HepG2 (cell line): ENCODE measurements around the gene C5AR2. TPM values are rescaled to one million over a fixed set of nuclear protein-coding genes. Genes with fewer than 3 reads are reported as not detected.

Experiments
- ELF1 ChIP-seq: sonication (generic); formaldehyde crosslinking; IDR thresholded peaks from 2 replicates; pipeline ENCODE4 v1.4.0; 2020; ENCODE audit warnings: missing genetic modification reagents
- RBM39 ChIP-seq: fragments of 200-400 bp; formaldehyde crosslinking; IDR thresholded peaks from one replicate; pipeline ENCODE4 v1.6.1; 2018; ENCODE audit warnings: antibody characterized with exemption, mild to moderate bottlenecking, low read depth, low read length; ENCODE audit not compliant: poor library complexity, severe bottlenecking
- SMYD3 ChIP-seq: sonication (generic); formaldehyde crosslinking; IDR thresholded peaks from 2 replicates; pipeline ENCODE4 v1.8.1; 2023; ENCODE audit warnings: mild to moderate bottlenecking, missing genetic modification reagents
- STAT6 ChIP-seq: sonication (generic); formaldehyde crosslinking; IDR thresholded peaks from 2 replicates; pipeline ENCODE4 v1.4.0; 2020; ENCODE audit warnings: missing genetic modification reagents, mild to moderate bottlenecking, borderline replicate concordance
- ZBTB26 ChIP-seq: IDR thresholded peaks from 2 replicates; pipeline ENCODE4 v1.6.1; 2016; ENCODE audit warnings: missing compliant biosample characterization, missing genetic modification reagents, borderline replicate concordance
- ZBTB40 ChIP-seq, 2 experiments: fragments of 450-650 bp in 1 of 2; sonication (generic) in 1 of 2; formaldehyde crosslinking in 1 of 2; IDR thresholded peaks; 2 replicates each; pipeline versions ENCODE4 v1.6.1 to v1.8.0; 2016 to 2022; ENCODE audit warnings: antibody characterized with exemption in 1 of 2, mild to moderate bottlenecking in 1 of 2, missing genetic modification reagents in 1 of 2
- ZNF20 ChIP-seq: sonication (generic); formaldehyde crosslinking; IDR thresholded peaks from 2 replicates; pipeline ENCODE4 v1.4.0; 2020; ENCODE audit warnings: mild to moderate bottlenecking, moderate library complexity, missing genetic modification reagents
- ZNF607 ChIP-seq: sonication (generic); formaldehyde crosslinking; IDR thresholded peaks from 2 replicates; pipeline ENCODE4 v1.5.1; 2020; ENCODE audit warnings: missing genetic modification reagents, mild to moderate bottlenecking, borderline replicate concordance
- polyA plus RNA-seq, 8 experiments: library from polyadenylated mRNA; depleted of rRNA in 3 of 8; stranded (reverse) in 7 of 8; unstranded in 1 of 8; fragments of >200 nt; fragmentation: Illumina TruSeq in 4 of 8; extraction: Trizol in 4 of 8; gene quantifications; 2 replicates each; pipeline versions ENCODE4 v1.2.1 to v1.2.3, GENCODE V29; 2011 to 2016; ENCODE audit warnings: low read depth in 4 of 8, missing spikeins in 1 of 8, mixed read lengths in 1 of 8; ENCODE audit not compliant: insufficient read depth in 1 of 8
- total RNA-seq, 5 experiments: library from RNA; depleted of rRNA; stranded (reverse); fragments of >200 nt; fragmentation: Illumina TruSeq; extraction: Trizol; gene quantifications; 2 replicates each; pipeline ENCODE4 v1.2.3, GENCODE V29; 2016; ENCODE audit warnings: low read depth in 1 of 5
- TF ChIP-seq, protein P1 (sequence below): sonication (generic); formaldehyde crosslinking; IDR thresholded peaks from 2 replicates; pipeline ENCODE4 v1.5.0; 2020; ENCODE audit warnings: mild to moderate bottlenecking, missing genetic modification reagents

C5AR2 gene
- total and polyA plus RNA-seq, 2 of the 13 experiments (the other 11 are each of a cell fraction or from before 2014, with no cell fraction given): 0.09 to 0.24 TPM

- TF ChIP-seq ZBTB40 (IDR thresholded peaks at IDR 0.05) (no peak), ZBTB40 (CRISPR knock-in tag; IDR thresholded peaks at IDR 0.05) (no peak), RBM39 (peak; percentile 54), STAT6 (no peak), SMYD3 (CRISPR knock-in tag) (no peak), ZBTB26 (no peak; the same call in 1 of the 2 replicates), ELF1 (CRISPR knock-in tag) (0 out of 2 replicates have a peak, but pooled peaks have one; percentile 36), ZNF607 (CRISPR knock-in tag) (no peak), ZNF20 (no peak)
- TF ChIP-seq, protein P1, sequence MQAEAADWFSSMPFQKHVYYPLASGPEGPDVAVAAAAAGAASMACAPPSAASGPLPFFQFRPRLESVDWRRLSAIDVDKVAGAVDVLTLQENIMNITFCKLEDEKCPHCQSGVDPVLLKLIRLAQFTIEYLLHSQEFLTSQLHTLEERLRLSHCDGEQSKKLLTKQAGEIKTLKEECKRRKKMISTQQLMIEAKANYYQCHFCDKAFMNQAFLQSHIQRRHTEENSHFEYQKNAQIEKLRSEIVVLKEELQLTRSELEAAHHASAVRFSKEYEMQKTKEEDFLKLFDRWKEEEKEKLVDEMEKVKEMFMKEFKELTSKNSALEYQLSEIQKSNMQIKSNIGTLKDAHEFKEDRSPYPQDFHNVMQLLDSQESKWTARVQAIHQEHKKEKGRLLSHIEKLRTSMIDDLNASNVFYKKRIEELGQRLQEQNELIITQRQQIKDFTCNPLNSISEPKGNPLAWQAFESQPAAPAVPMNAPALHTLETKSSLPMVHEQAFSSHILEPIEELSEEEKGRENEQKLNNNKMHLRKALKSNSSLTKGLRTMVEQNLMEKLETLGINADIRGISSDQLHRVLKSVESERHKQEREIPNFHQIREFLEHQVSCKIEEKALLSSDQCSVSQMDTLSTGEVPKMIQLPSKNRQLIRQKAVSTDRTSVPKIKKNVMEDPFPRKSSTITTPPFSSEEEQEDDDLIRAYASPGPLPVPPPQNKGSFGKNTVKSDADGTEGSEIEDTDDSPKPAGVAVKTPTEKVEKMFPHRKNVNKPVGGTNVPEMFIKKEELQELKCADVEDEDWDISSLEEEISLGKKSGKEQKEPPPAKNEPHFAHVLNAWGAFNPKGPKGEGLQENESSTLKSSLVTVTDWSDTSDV (CRISPR knock-in tag): no peak; the same call in 1 of the 2 replicates
Observed at GRCh38 chr19:47353307-47353712, 21.3 kb downstream of the C5AR2 start (continued).
